ENCODE results near the gene SYTL4. TPM values are rescaled to one million over a fixed set of nuclear protein-coding genes. Genes with fewer than 3 reads are reported as not detected.
"Not testable (repeated sequence)": the region's sequence is repeated elsewhere in the genome, so short reads cannot be mapped to it uniquely, and the experiment has no call there.

The SYTL4 gene
- total RNA-seq, 4 donors from 2014 or later, result 1.7 to 6.4 (median 4.0) TPM

DNA sequence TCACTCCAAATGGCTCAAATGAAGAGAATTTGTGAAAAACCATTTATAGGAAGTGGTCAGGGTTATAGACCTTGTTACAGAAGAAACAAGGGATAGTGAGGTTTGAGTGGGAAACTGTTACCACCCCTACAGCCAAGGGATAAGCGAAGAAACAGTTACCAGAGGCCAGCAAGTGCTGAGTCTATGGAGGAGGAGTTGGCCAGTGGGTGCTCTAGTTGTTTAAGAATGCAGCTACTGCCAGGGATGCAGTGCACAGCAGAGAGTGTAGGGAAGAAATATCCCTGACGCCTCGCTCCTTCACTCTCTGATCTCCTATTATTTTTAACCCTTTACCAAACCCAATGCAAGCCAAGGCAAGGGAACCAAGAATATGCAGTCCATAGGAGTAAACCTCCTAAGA lies 15.2 kb upstream of the SYTL4 start:
- TF ChIP-seq, protein P1, sequence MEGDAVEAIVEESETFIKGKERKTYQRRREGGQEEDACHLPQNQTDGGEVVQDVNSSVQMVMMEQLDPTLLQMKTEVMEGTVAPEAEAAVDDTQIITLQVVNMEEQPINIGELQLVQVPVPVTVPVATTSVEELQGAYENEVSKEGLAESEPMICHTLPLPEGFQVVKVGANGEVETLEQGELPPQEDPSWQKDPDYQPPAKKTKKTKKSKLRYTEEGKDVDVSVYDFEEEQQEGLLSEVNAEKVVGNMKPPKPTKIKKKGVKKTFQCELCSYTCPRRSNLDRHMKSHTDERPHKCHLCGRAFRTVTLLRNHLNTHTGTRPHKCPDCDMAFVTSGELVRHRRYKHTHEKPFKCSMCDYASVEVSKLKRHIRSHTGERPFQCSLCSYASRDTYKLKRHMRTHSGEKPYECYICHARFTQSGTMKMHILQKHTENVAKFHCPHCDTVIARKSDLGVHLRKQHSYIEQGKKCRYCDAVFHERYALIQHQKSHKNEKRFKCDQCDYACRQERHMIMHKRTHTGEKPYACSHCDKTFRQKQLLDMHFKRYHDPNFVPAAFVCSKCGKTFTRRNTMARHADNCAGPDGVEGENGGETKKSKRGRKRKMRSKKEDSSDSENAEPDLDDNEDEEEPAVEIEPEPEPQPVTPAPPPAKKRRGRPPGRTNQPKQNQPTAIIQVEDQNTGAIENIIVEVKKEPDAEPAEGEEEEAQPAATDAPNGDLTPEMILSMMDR (IDR thresholded peaks at IDR 0.05), result no peak
- no peak for TF ChIP-seq POLR2A (IDR thresholded peaks at IDR 0.05)
- intact Hi-C loops (cut with DNase I; ENCODE audit: low total_unique reads), result no loop called here
- no peak for DNase-seq (ENCODE audit: low spot score in 2 of 2)
- 22 to 29% methylated on average over 3 of the region's 3 CpGs for WGBS, 2 donors
- no peak overlapping the region for H3K4me3 ChIP-seq (ENCODE audit: low read depth, poor library complexity, severe bottlenecking)

DNA sequence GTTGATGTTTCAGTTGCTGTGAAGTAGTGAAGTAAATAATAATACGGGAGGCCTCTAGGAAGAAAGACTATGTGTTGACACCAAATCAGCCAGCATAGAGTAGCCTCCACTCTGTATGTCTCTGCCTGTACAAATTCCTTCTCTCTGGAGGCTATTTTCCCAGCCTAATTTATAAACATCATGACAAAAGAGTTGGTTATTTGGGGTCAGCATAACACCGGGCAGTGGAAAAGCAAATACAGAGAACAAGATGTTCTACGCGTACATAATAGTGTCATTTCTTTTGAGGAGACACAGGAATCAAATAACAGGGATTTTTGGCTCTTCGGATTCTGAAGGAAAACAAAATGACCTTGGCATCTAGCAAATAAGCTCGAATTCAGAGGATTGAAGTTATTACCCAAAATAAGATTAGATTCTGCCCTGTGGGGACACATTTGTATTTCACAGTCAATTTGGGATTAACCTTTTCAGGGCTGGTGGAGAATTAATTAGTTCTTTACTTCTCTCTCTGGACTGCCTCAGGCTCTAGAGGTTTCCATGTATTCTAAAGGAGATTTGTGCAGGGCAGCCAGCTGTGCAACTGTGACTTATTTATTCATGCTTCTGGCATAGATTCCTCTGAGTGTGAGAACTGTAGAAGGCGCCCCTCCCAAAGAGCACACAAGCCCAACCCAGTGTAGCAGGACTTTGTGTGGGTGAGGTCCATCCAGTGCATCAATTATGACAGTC lies 14.1 kb upstream of the SYTL4 start:
- WGBS, 2 donors, result 29 to 43% methylated on average over 7 of the region's 7 CpGs
- no peak overlapping the region for H3K4me3 ChIP-seq (ENCODE audit: low read depth, poor library complexity, severe bottlenecking)
- no peak for DNase-seq (ENCODE audit: low spot score in 2 of 2)
- intact Hi-C loops (cut with DNase I; ENCODE audit: low total_unique reads), result no loop called here
- TF ChIP-seq, protein P1 (IDR thresholded peaks at IDR 0.05), result no peak
- TF ChIP-seq POLR2A (IDR thresholded peaks at IDR 0.05), result no peak

DNA sequence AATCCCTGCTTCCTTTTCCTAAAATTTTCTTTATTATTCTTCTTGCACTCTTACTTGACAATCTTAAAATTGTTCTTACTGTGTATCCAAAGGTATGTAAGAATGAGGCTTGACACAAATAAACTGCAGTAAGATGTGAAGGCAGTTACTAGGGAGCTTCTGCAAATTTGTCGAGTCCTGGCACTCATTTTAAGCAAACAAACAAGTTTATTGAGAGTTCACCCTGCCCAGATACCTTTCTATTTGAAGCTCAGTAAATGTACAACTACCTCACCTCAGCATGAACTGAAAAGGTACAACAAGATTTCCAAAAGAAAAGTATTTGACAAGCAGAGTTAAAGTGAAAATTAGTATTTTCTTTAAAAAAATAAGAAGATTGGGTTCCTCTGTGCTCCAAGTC lies 13.3 kb upstream of the SYTL4 start:
- no peak for DNase-seq (ENCODE audit: low spot score in 2 of 2)
- H3K4me3 ChIP-seq (ENCODE audit: low read depth, poor library complexity, severe bottlenecking), result no peak overlapping the region
- no peak for TF ChIP-seq POLR2A (IDR thresholded peaks at IDR 0.05)
- TF ChIP-seq, protein P1 (IDR thresholded peaks at IDR 0.05), result no peak
- 53 to 66% methylated on average over 1 of the region's 1 CpG for WGBS, 2 donors
- intact Hi-C loops (cut with DNase I; ENCODE audit: low total_unique reads), result no loop called here

DNA sequence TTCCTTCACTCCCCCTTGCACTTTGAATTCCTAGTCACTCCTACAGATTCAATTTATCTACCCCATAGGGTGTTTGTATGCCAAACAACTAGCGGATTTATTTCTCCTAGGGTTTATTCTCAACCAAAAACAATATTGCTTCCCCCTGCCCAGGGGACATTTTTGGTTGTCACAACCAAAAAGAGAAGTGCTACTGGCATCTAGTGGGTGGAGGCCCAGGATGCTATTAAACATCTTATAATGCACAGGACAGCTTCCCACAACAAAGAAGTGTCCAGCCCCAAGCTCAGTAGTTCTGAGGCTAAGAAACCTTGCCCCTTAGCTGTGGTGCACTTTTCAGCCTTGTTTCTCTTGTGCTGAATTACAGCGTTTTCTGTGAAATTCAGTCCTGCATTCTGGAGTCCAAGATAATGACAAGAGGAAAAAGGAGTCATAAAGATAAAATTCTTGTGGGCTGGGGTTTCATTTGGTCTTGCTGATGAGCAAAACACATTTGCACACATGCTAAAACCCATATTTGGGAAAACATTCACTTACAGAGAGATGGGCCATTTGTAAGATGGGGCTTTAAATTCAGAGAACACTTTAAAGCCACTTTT lies 11.2 kb upstream of the SYTL4 start:
- TF ChIP-seq, protein P1 (IDR thresholded peaks at IDR 0.05), result no peak
- TF ChIP-seq POLR2A (IDR thresholded peaks at IDR 0.05), result no peak
- intact Hi-C loops (cut with DNase I; ENCODE audit: low total_unique reads), result no loop called here
- no peak for DNase-seq (ENCODE audit: low spot score in 2 of 2)
- no peak overlapping the region for H3K4me3 ChIP-seq (ENCODE audit: low read depth, poor library complexity, severe bottlenecking)
- 67 to 85% methylated on average over 2 of the region's 2 CpGs for WGBS, 2 donors

DNA sequence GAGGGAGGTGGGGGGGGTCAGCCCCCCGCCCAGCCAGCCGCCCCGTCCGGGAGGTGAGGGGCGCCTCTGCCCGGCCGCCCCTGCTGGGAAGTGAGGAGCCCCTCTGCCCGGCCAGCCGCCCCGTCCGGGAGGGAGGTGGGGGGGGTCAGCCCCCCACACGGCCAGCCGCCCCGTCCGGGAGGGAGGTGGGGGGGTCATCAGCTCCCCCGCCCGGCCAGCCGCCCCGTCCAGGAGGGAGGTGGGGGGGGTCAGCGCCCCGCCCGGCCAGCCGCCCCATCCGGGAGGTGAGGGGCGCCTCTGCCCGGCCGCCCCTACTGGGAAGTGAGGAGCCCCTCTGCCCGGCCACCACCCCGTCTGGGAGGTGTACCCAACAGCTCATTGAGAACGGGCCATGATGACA lies 7.9 kb downstream of the SYTL4 start:
- intact Hi-C loops (cut with DNase I; ENCODE audit: low total_unique reads), result not testable (repeated sequence)

DNA sequence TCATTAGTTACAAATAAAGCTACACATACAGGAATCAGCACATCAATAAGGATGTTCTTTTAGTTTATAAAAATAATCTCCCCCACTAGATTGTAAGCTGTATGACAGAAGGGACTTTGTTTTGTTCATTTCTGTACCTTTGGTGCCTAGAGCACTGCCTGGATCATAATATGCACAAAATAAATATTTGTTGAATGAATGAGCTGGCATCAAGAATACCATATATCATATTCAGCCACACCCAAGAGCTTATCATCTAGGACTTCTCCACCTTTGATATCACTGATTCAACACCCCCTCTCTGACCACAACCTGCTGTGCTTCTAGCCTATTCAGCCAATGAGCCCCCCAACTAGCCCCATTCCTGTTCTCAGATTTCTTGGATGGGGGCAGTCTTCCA lies 10.6 kb downstream of the SYTL4 start:
- no peak overlapping the region for H3K4me3 ChIP-seq (ENCODE audit: low read depth, poor library complexity, severe bottlenecking)
- intact Hi-C loops (cut with DNase I; ENCODE audit: low total_unique reads), result no loop called here
- no peak for TF ChIP-seq POLR2A (IDR thresholded peaks at IDR 0.05)
- TF ChIP-seq, protein P1 (IDR thresholded peaks at IDR 0.05), result no peak
- DNase-seq (ENCODE audit: low spot score in 2 of 2), result no peak

More for the DNA sequence above, 7.9 kb downstream of the SYTL4 start:
- WGBS, 2 donors, result 96% methylated on average over 16 of the region's 30 CpGs; no CpG with 5 or more reads in 1 of the 2 donors
- H3K4me3 ChIP-seq (ENCODE audit: low read depth, poor library complexity, severe bottlenecking); DNase-seq (ENCODE audit: low spot score in 2 of 2): not testable (repeated sequence)

Measured in lower leg skin (tissue), 4 donors.